Activated CD4-positive, alpha-beta memory T cell treated with anti-CD3 and anti-CD28 coated beads, Interleukin-2, amount 10 ng/mL, durations not matched to agents 7 days and 5 days (primary cell): ENCODE results near the gene TAB3. TPM values are rescaled to one million over a fixed set of nuclear protein-coding genes. Genes with fewer than 3 reads are reported as not detected.

Source experiments
- total RNA-seq, 2 experiments: library from RNA; stranded (reverse); gene quantifications; one replicate each; pipeline ENCODE4 v1.2.3, GENCODE V29; 2021

TAB3 gene
- total RNA-seq, 2 experiments from 2014 or later, result 20.8 to 21.6 TPM

Other genes with a start within 250 kb of the TAB3 start
- gene GK, start 235.8 kb downstream of the TAB3 start, total RNA-seq, result 10 to 100 TPM; 34.2 to 37.5 TPM
- not detected for gene FTHL17, start 182.8 kb upstream of the TAB3 start, total RNA-seq